Common myeloid progenitor, CD34-positive (primary cell): ENCODE data around the gene EGLN3.

ENCODE experiments used
- CTCF ChIA-PET: fragments of 350-600 bp; sonication (Branson Sonifier 250); formaldehyde crosslinking; loops from one replicate; lab custom pipeline; 2021; ENCODE audit warnings: antibody characterized with exemption; lab: Charles Lee
- POLR2A ChIA-PET: fragments of 350-600 bp; sonication (Branson Sonifier 250); formaldehyde crosslinking; loops from one replicate; lab custom pipeline; 2021; ENCODE audit warnings: antibody characterized with exemption; lab: Charles Lee
- DNase-seq, 3 donors: peaks; one replicate each; pipeline versions ENCODE4 v3.0.0 to v3.0.0-alpha.2; 2013
- H3K27ac ChIP-seq, 2 experiments: 1 replicate in 1 of 2; 2 replicates in 1 of 2; pipeline ENCODE4 v1.7.0; 2013; ENCODE audit warnings: inconsistent platforms in 2 of 2, low read length in 2 of 2, mild to moderate bottlenecking in 2 of 2, low read depth in 1 of 2, moderate library complexity in 1 of 2; ENCODE audit not compliant: severe bottlenecking in 2 of 2, insufficient read depth in 1 of 2, poor library complexity in 1 of 2
- H3K27me3 ChIP-seq, 5 experiments: replicated peaks in 2 of 5; 1 replicate in 3 of 5; 2 replicates in 2 of 5; pipeline versions ENCODE4 v1.6.1 to v1.7.0; 2013; ENCODE audit warnings: low read length in 4 of 5, mild to moderate bottlenecking in 2 of 5, moderate library complexity in 2 of 5, inconsistent platforms in 1 of 5; ENCODE audit not compliant: insufficient read depth in 5 of 5, control insufficient read depth in 4 of 5
- H3K36me3 ChIP-seq, 4 experiments: 1 replicate in 2 of 4; 2 replicates in 2 of 4; pipeline versions ENCODE4 v1.6.1 to v1.7.0; 2013; ENCODE audit warnings: low read length in 3 of 4, control low read depth in 1 of 4, mild to moderate bottlenecking in 1 of 4; ENCODE audit not compliant: control insufficient read depth in 4 of 4, insufficient read depth in 4 of 4
- H3K4me1 ChIP-seq, 4 experiments: 1 replicate in 3 of 4; 2 replicates in 1 of 4; pipeline versions ENCODE4 v1.6.1 to v1.7.1; 2013; ENCODE audit warnings: low read length in 3 of 4, mild to moderate bottlenecking in 3 of 4, control low read depth in 1 of 4, inconsistent platforms in 1 of 4, moderate library complexity in 1 of 4; ENCODE audit not compliant: control insufficient read depth in 4 of 4, insufficient read depth in 4 of 4; ENCODE audit errors: control extremely low read depth in 1 of 4
- H3K4me3 ChIP-seq, 7 experiments: 1 replicate in 4 of 7; 2 replicates in 3 of 7; pipeline versions ENCODE4 v1.5.1 to v1.7.0; 2013; ENCODE audit warnings: mild to moderate bottlenecking in 7 of 7, low read length in 6 of 7, moderate library complexity in 6 of 7, inconsistent platforms in 2 of 7, low read depth in 2 of 7, control low read depth in 1 of 7; ENCODE audit not compliant: insufficient read depth in 4 of 7, control insufficient read depth in 1 of 7; ENCODE audit errors: extremely low read depth in 1 of 7
- H3K9me3 ChIP-seq, 5 experiments: 1 replicate in 4 of 5; 2 replicates in 1 of 5; pipeline versions ENCODE4 v1.6.1 to v1.7.1; 2013; ENCODE audit warnings: low read length in 4 of 5, mild to moderate bottlenecking in 2 of 5, inconsistent platforms in 1 of 5, low read depth in 1 of 5, moderate library complexity in 1 of 5; ENCODE audit not compliant: control insufficient read depth in 4 of 5, insufficient read depth in 2 of 5; ENCODE audit errors: control extremely low read depth in 1 of 5
- WGBS: methylation state at CpG from one replicate; pipeline ENCODE4 v1.1.5; 2013; ENCODE audit not compliant: insufficient coverage; 5-methylcytosine and 5-hydroxymethylcytosine counted together

EGLN3 gene

DNA sequence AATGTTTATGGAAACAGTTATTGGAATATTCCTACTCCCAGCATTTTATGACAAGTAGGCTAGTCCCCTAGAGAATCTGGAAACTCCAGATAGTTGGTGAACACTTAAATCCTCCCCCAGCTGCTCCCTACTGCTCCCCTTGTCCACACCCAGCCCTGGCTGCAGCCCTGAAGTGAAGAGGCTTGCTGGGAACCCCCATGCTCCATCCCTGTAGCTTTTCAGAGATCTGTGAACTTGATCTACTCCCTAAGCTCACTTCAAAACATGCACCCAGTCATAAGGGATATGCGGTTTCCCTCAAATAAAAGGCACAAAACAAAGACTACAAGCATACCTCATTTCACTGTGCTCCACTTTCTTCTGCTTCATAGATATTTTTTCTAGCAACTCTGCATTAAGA, 33.2 kb downstream of the EGLN3 start:
- peak in 2 of 3 donors; percentile 44 to 53 for DNase-seq
- no peaks in the 10 kb centered on the region for H3K27me3 ChIP-seq
- H3K4me3 ChIP-seq, result no peak overlapping the region
- ChIA-PET POLR2A (no interaction called here), CTCF (interaction anchor here (0.6 to 1.5 kb wide), 4 partner anchors 9 to 68 kb away, joined by 3 to 5 read pairs (median 4); no protein-coding TSS in a partner anchor)
- H3K36me3 ChIP-seq, result peaks cover 0 to 2% (median under 1%) of the 10 kb centered on the region in 4 experiments
- peak overlapping the region; percentile 47 to 79 for H3K27ac ChIP-seq
- no peaks in the 10 kb centered on the region for H3K9me3 ChIP-seq
- no CpG with 5 or more reads among the region's 1 CpG for WGBS
- H3K4me1 ChIP-seq, result peaks cover 2 to 57% (median 45%) of the 10 kb centered on the region in 4 experiments

DNA sequence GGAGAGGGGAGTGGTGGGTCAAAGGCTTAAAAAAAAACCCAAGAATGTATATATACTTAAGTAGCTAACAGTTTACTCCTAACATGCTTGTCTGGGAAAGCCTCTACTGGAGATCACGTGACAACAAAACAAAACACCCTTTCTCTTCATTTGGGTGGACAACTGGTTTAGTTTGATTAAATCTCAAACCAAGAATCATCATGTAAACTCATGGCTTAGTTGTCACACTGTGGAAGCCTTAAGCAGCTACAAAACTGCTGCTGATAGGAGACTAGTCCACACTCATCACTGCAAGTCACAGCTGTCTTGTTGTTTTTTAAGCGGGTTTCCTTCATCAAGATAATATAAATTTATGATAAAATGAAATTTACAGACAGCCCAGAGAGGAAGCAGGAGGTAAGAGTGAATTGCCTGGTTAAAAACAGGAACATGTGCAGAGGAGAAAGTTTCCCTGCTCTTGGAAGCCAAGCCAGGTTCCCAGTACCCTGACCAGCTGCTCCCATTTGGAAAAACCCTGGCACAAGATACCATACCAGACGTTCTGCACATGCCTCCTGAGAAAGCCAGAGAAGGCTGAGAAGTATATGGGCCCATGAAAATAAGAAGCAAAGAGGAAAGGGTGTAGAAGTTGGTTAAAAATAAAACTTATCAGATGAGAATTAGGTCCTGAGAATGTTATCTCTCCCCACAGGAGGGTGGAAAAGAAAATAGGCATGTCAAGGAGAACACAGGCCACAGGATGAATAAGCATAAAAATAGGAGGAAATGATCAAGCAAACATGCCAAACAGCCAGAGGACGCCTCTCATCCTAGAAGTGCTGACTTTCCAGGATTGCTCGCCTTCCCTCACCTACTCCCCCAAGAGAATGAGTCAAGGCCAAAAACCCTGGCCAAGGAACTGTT, 34.0 kb downstream of the EGLN3 start:
- H3K36me3 ChIP-seq, result peaks cover 0 to under 1% (median 0%) of the 10 kb centered on the region in 4 experiments
- no peaks in the 10 kb centered on the region for H3K27me3 ChIP-seq
- DNase-seq, result peak; percentile 67 to 93 (median 87)
- no peaks in the 10 kb centered on the region for H3K9me3 ChIP-seq
- peak overlapping the region; percentile 51 to 79 for H3K27ac ChIP-seq
- WGBS, result 14% methylated on average over 2 of the region's 5 CpGs
- peak overlapping the region in 4 of 7 experiments; percentile 14 to 50 (median 27) for H3K4me3 ChIP-seq
- peaks cover 2 to 52% (median 43%) of the 10 kb centered on the region in 4 experiments for H3K4me1 ChIP-seq
- POLR2A ChIA-PET, result no interaction called here
- CTCF ChIA-PET, result interaction anchor here (1.3 kb wide), 1 partner anchor 28 kb away, joined by 3 read pairs; no protein-coding TSS in a partner anchor

DNA sequence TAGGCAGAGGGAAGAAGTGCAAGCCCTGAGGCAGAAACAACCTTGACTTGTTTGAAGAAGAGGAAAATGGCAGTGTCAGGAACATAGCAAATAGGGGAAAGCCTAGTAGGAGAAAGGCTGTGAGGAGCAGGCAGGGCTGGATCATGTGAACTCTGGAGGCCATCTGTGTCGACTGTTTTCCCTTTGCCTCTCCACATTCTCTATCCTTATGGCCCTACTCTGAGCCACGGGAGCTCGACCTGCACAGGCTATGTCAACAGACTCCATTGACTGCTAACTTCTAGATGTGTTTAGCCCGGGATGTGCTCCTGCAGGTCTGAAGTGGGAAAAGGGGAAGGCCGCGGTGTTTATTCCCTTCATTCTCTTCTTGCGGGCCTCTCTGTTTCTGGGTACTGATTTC, 35.2 kb downstream of the EGLN3 start:
- CTCF ChIA-PET, result interaction anchor here (0.8 to 1.0 kb wide), 3 partner anchors 34 to 183 kb away, joined by 3 to 5 read pairs (median 3); no protein-coding TSS in a partner anchor
- Histone ChIP-seq H3K36me3 (no peaks in the 10 kb centered on the region), H3K4me3 (peak overlapping the region in 2 of 7 experiments; percentile 14 to 35), H3K9me3 (no peaks in the 10 kb centered on the region), H3K27ac (peak overlapping the region in 1 of 2 experiments; percentile 79), H3K27me3 (no peaks in the 10 kb centered on the region), H3K4me1 (peaks cover 2 to 48% (median 42%) of the 10 kb centered on the region in 4 experiments)
- no CpG with 5 or more reads among the region's 7 CpGs for WGBS
- DNase-seq, result no peak
- POLR2A ChIA-PET, result no interaction called here

DNA sequence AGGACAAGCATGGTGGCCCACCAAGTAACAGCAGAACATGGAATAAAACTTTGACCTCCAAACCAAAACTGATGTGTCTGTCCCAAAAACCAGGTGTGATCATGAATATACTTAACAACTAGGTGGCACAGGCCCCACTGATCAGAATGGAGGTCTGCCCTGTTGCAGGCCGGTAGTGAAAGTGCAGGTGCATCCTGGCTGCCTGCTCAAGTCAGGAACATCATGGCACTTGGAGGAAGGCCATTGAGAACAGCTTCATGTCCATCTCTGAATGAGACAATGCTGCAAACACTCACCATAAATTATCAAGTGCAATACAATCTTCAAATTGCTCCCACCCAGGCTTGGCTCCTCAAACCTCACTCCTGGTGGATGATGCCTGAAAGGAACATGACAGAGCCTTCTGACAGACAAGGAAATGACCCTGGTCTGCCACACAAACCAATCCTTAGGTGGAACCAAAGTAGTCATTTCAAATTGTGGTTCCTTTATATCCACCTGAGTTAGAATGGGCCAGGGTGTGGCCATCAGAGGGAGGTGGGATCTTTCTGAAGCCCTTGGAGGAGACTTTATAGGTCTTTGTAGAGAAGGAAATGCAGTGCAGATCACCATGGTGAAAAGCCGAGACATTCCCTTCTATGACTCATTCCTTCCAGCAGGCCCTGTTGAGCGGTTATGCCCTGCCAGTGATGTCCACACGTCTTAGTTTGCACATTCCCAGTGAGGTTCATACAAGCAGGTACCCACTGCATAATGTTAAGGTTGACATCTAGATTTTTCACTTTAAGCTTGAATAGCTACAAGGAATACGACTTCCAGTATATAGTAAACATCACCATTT, 36.0 kb downstream of the EGLN3 start:
- Histone ChIP-seq H3K4me1 (peaks cover 2 to 48% (median 42%) of the 10 kb centered on the region in 4 experiments), H3K27ac (peak overlapping the region in 1 of 2 experiments; percentile 30), H3K9me3 (no peaks in the 10 kb centered on the region), H3K36me3 (no peaks in the 10 kb centered on the region), H3K4me3 (peak overlapping the region in 1 of 7 experiments; percentile 28), H3K27me3 (no peaks in the 10 kb centered on the region)
- peak; percentile 43 to 89 (median 85) for DNase-seq
- ChIA-PET POLR2A (no interaction called here), CTCF (interaction anchor here (0.8 to 1.0 kb wide), 3 partner anchors 35 to 184 kb away, joined by 3 to 5 read pairs (median 3); no protein-coding TSS in a partner anchor)
- WGBS, result 32% methylated on average over 3 of the region's 5 CpGs

DNA sequence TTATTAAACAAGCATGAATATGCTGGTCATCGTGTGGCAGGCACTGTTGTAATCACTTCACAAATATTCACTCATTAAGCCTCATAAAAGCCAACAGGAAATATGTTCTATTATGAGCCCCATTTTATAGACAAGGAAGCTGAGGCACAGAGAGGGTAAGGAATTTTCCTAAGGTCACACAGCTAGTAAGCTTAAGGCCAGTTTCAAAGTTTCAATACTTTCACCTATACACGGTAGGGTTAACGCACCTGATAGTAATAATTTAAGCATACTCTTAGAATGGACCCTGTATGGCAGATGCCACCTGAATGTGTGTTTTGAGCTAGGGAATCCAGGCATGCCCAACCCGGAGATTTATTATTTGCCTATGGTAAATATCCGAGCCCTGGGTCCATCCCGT, 39.8 kb downstream of the EGLN3 start:
- WGBS, result 100% methylated on average over 5 of the region's 6 CpGs
- POLR2A ChIA-PET, result no interaction called here

DNA sequence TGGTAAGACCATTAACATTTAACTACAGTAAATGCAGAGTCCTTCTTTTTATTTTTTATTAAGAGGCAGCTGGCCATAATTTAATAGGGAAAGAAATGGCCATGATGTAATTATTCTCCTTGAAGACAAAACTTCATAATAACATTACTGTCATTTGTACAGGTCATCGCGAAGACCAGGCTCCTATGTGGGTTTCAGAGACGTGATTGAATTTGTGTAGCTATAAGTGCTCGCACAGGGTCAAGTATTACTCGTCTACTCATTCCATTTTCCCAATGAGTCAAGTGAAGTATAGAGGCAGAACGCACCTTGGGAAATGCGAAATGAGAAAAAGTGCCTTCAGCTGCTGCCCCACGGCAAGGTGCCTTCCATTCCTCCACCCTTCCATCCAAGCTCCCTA, 40.4 kb downstream of the EGLN3 start:
- H3K9me3 ChIP-seq, result no peaks in the 10 kb centered on the region
- POLR2A ChIA-PET, result no interaction called here
- 93% methylated on average over 7 of the region's 8 CpGs for WGBS
- no peak overlapping the region for H3K27ac ChIP-seq
- no peaks in the 10 kb centered on the region for H3K27me3 ChIP-seq
- CTCF ChIA-PET, result interaction anchor here (1.5 kb wide), 1 partner anchor 63 kb away, joined by 4 read pairs; no protein-coding TSS in a partner anchor
- no peak overlapping the region for H3K4me3 ChIP-seq
- no peak for DNase-seq
- no peaks in the 10 kb centered on the region for H3K36me3 ChIP-seq
- H3K4me1 ChIP-seq, result peaks cover 2 to 21% (median 15%) of the 10 kb centered on the region in 4 experiments

More for the DNA sequence above, 39.8 kb downstream of the EGLN3 start:
- H3K36me3 ChIP-seq, result no peaks in the 10 kb centered on the region
- peaks cover 2 to 27% (median 21%) of the 10 kb centered on the region in 4 experiments for H3K4me1 ChIP-seq
- CTCF ChIA-PET, result interaction anchor here (0.8 to 1.3 kb wide), 2 partner anchors 15 to 66 kb away, joined by 3 to 4 read pairs; no protein-coding TSS in a partner anchor
- no peak overlapping the region for H3K4me3 ChIP-seq
- H3K27me3 ChIP-seq, result no peaks in the 10 kb centered on the region
- DNase-seq, result no peak
- no peaks in the 10 kb centered on the region for H3K9me3 ChIP-seq
- no peak overlapping the region for H3K27ac ChIP-seq
